Colonic mucosa (tissue), 4 donors: Measurements from ENCODE around the gene MRTFB. TPM values are rescaled to one million over a fixed set of nuclear protein-coding genes. Genes with fewer than 3 reads are reported as not detected.

Experiments
- DNase-seq: peaks from one replicate; pipeline ENCODE4 v3.0.0-alpha.2; 2020
- H3K27ac ChIP-seq: fragments of 200-600 bp; one replicate; pipeline ENCODE4 v1.8.0; 2021
- H3K27me3 ChIP-seq: fragments of 200-600 bp; one replicate; pipeline ENCODE4 v1.8.0; 2021
- H3K36me3 ChIP-seq: fragments of 200-600 bp; one replicate; pipeline ENCODE4 v1.8.0; 2021
- H3K4me1 ChIP-seq: fragments of 200-600 bp; one replicate; pipeline ENCODE4 v1.8.0; 2021; ENCODE audit warnings: mild to moderate bottlenecking
- H3K4me3 ChIP-seq: fragments of 200-600 bp; one replicate; pipeline ENCODE4 v1.8.0; 2021
- H3K9ac ChIP-seq, 2 donors: one replicate each; pipeline ENCODE4 v1.7.0; 2013; ENCODE audit warnings: control low read depth in 2 of 2, low read depth in 2 of 2, low read length in 2 of 2
- H3K9me3 ChIP-seq: fragments of 200-600 bp; one replicate; pipeline ENCODE4 v1.8.0; 2021
- intact Hi-C: fragments of 100-400 bp; cut with DNase I; formaldehyde crosslinking; loops from one replicate; pipeline ENCODE4 v1.14.1; 2022
- total RNA-seq, 2 donors: library from RNA; stranded (reverse); fragmentation: NEBNext Ultra II Directional in 1 of 2; extraction: Animal tissue kit (Norgen Biotek cat#: 25700) in 1 of 2; gene quantifications; one replicate each; pipeline ENCODE4 v1.2.1, GENCODE V29; 2021
- TF ChIP-seq, protein P1 (sequence below): fragments of 200-600 bp; IDR thresholded peaks from one replicate; pipeline ENCODE4 v1.8.0; 2022; ENCODE audit warnings: antibody characterized with exemption, mild to moderate bottlenecking
- donor health status: healthy.
- donor health status: DM: no; HTN: no; CAD: no.
- donor health status: DM: no; HTN: no; CAD: no.

The MRTFB gene
- total RNA-seq, 2 donors from 2014 or later: 31.4 to 40.3 TPM

DNA sequence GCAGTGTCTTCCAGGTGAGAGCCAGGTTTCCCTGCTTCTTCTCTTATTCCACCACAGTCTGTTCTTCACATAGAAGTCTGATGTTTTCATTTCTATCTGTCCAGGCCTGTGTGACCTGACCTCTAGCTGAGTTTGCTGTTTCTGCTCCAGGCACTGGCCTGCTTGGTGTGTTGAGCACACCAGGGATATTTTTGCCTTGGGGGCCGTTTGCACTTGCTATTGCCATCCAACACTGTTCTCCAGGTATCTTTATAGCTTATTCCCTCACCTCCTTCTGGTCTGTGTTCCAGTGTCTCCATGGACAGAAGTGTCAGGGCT is 41.4 kb downstream of the MRTFB start:
- intact Hi-C loops: no loop called here

DNA sequence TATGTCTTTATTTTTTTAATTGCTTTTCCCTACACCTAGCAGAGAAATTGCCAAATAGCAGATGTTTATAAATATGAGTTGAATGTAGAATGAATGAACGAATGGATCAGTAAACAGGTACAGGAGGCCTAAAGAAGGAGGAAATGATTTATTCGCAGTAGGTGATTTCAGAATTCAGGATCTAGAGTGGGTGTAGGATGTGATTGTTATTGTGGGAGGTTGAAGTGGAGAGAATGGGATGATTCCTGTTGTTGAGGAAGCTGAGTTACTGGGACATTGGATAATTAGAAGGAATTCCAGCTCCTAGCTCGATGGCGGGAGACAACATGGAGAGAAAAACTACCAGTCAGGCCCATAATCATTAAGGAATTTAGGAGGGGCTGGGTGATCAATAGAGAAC is 42.2 kb downstream of the MRTFB start:
- Histone ChIP-seq H3K27me3 (no peaks in the 10 kb centered on the region), H3K9ac (no peak overlapping the region), H3K4me1 (peaks cover 7% of the 10 kb centered on the region), H3K36me3 (no peaks in the 10 kb centered on the region), H3K4me3 (no peak overlapping the region), H3K27ac (no peak overlapping the region), H3K9me3 (no peaks in the 10 kb centered on the region)
- DNase-seq: no peak
- TF ChIP-seq, protein P1, sequence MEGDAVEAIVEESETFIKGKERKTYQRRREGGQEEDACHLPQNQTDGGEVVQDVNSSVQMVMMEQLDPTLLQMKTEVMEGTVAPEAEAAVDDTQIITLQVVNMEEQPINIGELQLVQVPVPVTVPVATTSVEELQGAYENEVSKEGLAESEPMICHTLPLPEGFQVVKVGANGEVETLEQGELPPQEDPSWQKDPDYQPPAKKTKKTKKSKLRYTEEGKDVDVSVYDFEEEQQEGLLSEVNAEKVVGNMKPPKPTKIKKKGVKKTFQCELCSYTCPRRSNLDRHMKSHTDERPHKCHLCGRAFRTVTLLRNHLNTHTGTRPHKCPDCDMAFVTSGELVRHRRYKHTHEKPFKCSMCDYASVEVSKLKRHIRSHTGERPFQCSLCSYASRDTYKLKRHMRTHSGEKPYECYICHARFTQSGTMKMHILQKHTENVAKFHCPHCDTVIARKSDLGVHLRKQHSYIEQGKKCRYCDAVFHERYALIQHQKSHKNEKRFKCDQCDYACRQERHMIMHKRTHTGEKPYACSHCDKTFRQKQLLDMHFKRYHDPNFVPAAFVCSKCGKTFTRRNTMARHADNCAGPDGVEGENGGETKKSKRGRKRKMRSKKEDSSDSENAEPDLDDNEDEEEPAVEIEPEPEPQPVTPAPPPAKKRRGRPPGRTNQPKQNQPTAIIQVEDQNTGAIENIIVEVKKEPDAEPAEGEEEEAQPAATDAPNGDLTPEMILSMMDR: no peak
- intact Hi-C loops: no loop called here

More for the DNA sequence above, 41.4 kb downstream of the MRTFB start:
- H3K9ac ChIP-seq: peak overlapping the region in 1 of 2 donors; percentile 41
- no peaks in the 10 kb centered on the region for H3K27me3 ChIP-seq
- no peak overlapping the region for H3K27ac ChIP-seq
- no peaks in the 10 kb centered on the region for H3K9me3 ChIP-seq
- peaks cover 7% of the 10 kb centered on the region for H3K4me1 ChIP-seq
- TF ChIP-seq, protein P1: no peak
- H3K4me3 ChIP-seq: no peak overlapping the region
- no peaks in the 10 kb centered on the region for H3K36me3 ChIP-seq
- no peak for DNase-seq

DNA sequence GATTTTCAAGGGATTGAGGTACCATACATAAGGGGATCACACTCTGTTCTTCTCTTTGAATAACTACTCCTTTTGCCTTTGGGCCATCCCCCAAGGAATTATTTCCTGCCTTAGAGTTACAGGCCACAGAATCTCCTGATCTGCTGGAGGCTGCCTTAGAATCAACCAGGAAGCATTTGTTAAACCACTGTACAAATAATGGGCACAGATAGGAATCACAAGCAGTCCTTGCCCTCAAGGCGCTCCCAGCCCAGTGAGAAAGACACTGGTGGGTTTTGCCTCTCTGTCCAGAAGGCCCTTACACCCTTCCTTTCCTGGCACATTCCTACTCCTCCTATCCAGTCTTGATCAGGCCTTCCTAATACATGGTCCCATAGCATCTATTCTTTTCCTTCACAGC is 45.9 kb downstream of the MRTFB start:
- H3K27me3 ChIP-seq: no peaks in the 10 kb centered on the region
- intact Hi-C loops: no loop called here

DNA sequence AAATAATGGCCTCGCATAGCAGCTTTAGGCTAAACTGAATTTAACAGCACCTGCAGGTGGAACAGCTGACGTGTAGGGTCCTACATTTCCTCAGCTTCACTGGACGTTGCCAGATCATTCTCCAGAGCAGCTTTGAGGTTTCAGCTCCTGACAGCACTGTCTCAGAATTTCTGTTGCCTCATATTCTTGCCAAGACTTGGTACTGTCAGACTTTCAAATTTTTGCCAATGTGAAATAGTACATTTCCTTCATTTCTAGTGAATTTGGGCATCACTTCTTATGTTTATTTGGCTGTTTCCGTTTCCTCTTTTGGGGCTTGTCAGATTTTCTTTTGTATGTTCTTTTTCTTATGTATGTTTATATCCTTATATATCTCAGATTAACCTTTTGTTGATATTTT is 48.7 kb downstream of the MRTFB start:
- Histone ChIP-seq H3K4me3 (no peak overlapping the region), H3K36me3 (no peaks in the 10 kb centered on the region), H3K27ac (no peak overlapping the region), H3K9ac (no peak overlapping the region), H3K4me1 (no peaks in the 10 kb centered on the region), H3K9me3 (no peaks in the 10 kb centered on the region), H3K27me3 (no peaks in the 10 kb centered on the region)
- TF ChIP-seq, protein P1: no peak
- no peak for DNase-seq
- intact Hi-C loops: no loop called here

More for the DNA sequence above, 45.9 kb downstream of the MRTFB start:
- Histone ChIP-seq H3K9ac (no peak overlapping the region), H3K27ac (no peak overlapping the region), H3K4me3 (no peak overlapping the region), H3K9me3 (no peaks in the 10 kb centered on the region), H3K36me3 (no peaks in the 10 kb centered on the region), H3K4me1 (peaks cover 3% of the 10 kb centered on the region)
- DNase-seq: no peak
- TF ChIP-seq, protein P1: no peak

DNA sequence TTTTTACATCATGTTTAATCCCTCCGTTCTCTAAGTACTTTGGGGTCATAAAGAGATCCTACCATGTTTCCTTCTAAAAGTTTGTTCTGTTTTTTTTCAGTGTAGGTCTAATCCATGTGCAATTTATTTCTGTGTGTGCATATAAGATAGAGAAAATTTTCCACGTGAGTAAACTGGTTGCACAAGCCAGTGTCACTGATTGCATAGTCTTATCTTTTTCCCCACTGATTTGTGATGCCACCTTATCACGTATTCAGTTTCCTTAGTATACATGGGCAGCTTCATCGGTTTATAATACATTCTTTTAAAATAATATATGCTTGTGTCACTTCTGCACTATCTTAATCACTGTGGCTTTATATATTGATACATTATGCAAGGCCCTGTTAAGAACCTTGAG is 49.2 kb downstream of the MRTFB start:
- no peak for DNase-seq
- TF ChIP-seq, protein P1: no peak

DNA sequence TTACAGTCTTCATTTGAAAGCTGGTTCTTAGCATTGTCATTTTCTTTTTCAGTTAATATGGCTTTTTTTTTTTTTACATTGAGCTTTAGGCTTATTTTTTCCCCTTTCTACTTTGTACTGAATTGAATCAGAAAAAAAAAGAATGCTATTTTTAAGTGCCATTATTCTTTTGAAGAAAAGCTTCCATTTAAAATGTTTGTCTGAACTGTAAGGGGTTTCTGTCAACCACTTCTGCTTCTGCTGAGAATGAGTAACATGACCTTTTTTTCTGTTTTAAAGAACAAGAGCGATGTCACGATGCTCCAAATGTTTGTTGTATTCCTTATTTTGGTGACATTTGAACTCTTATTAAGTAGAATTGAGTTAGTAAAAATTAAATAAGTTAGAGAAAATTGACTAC is 50.0 kb downstream of the MRTFB start:
- Histone ChIP-seq H3K27ac (no peak overlapping the region), H3K9ac (no peak overlapping the region), H3K27me3 (no peaks in the 10 kb centered on the region), H3K36me3 (no peaks in the 10 kb centered on the region), H3K4me3 (no peak overlapping the region), H3K9me3 (no peaks in the 10 kb centered on the region), H3K4me1 (no peaks in the 10 kb centered on the region)
- TF ChIP-seq, protein P1: no peak
- DNase-seq: no peak
- intact Hi-C loops: no loop called here

More for the DNA sequence above, 49.2 kb downstream of the MRTFB start:
- Histone ChIP-seq H3K9ac (no peak overlapping the region), H3K27ac (no peak overlapping the region), H3K4me1 (no peaks in the 10 kb centered on the region), H3K36me3 (no peaks in the 10 kb centered on the region), H3K9me3 (no peaks in the 10 kb centered on the region), H3K4me3 (no peak overlapping the region), H3K27me3 (no peaks in the 10 kb centered on the region)
- intact Hi-C loops: no loop called here
